ENCODE measurements around the gene CSRNP3.

The CSRNP3 gene

DNA sequence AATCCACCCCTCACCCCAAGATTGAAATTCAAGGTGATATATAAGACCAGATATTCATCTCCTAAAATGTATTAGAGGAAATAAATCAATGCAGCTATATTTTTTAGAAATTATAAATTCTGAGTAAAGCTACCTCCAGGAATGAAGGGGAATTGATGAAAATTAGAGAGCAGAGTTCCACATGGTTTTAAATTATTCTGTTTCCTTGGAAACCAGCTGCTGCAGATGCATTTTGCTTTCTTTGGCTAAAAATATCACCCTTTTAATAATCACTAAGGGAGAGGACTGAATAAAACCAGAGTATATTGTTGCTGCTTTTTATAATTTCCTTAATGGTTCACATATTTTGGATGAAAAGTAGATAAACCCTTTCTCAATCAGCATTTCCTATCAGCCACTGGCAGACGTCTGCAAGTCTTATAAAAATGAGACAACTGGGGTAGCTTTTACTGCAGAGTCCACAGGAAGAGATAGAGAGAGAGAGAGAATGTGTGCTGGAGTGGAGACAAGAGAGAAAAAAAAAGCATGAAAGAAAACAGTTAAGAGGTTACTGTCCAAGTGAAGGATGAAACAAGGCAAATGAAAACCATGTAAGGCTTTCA lies 2.0 kb downstream of the CSRNP3 start:
- DNase-seq: no peak

DNA sequence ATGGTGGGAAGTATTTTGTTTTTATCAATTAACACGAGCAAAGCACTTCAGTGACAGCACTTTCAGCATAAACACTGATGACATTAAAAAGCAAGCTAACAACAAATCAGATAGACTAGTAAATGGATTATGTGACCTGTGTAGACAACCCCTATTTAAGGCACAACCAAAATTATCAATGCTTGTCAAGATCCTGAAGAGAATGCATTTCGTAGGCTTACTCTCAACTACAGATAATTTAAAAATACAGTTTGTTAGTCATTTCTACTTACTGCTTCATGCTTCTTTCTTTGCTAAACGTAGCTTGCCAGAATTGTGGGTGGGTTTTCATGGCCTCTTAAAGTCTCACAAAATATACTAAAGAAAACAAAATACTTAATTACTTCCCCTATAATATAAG lies 3.4 kb downstream of the CSRNP3 start:
- DNase-seq: no peak

DNA sequence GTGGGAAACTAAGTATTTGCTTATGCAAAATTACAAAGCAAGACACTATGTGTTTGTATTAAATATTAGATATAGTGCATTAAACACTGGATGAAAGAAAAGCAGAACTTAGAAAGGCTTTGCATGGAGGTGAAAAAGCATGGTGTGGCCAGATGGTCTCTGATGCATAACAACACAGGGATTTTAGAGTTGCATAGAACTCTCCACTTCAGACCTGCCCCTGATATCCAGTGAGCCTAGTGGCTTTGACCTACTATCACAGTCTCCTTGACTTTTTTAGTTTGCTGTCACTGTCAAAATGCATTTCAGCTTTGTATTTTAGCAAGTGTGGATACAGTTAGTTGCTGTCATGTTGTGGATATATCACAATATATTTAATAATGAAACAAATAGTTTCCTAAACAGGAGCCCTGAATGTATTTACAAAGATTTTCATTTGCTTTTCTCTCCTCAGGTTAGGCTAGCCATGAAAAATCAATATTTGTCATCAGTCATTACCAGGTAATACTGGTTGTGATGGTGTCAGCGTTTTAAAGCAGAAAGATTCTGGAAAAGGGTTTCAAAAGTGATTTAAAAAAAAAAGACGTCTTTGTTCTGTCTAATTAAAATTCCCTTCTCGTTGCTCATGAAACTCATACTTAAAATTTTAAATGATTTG lies 5.2 kb downstream of the CSRNP3 start:
- no peak for DNase-seq

DNA sequence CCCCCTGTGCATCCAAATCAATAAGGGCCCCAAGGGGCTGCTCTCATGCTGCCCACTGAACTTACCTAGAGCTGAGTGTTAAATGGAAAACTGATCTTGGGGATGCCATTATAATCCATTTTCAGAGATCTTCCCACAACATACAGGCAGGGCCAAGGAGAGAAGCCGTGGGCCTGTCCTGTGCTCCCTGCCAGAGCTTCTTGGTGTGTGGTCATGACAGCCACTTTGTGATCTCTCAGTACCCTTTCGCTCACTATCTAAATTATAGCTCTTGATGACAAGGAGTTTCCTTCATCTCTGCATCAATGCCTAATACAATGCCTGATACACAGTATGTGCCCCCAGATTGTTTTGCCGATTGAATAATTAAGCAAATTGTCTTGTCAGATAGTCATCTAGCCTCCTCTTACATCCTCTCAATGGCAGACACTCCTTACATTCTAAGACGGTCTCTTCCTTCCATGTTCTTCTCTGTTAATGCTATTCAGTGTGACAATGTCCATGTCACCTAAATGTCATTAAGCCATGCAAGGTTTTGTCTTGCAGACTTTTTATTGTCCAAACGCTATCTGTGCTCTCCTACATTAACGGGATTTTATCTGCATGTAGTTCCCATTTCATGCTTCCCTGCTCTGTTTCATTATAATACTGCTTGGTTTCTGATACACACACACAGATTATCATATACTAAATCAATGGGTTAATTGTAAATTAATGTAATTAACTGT lies 5.9 kb downstream of the CSRNP3 start:
- no peak for DNase-seq

DNA sequence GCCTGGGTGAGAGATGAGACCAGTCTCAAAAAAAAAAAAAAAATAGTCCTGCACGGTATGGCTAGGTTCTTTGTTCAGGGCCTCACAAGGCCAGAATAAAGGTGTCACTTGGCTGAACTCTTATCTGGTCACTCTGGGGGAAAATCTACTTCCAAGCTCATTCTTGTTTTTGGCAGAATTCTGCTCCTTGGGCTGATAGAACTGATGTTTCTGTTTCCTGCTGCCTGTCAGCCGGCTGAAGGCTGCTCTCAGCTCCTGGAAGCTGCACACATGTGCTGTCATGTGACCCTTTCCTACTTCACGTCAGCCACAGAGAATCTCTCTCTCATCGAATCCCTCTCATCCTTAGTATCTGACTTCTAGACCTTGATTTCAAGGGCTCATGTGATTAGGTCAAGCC lies 10.4 kb downstream of the CSRNP3 start:
- no peak for DNase-seq

DNA sequence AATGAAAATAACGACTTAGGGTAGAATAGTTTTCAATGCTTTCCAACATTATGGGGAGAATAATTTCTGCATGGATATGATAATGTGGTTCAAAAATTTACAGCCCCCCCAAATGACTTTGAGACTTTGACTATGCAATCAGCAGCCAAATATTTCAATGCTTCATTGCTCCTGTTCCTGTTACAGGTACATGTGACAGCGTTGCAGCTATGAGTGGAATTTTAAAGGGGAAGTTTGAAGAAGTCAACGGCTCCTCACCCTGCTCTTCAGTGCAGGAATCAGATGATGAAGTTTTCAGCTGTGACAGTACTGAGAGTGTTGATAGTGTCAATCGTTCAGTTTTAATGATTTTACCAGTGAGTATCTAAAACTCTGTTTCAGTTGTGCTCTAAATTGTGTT lies 25.1 kb downstream of the CSRNP3 start:
- no peak for DNase-seq

DNA sequence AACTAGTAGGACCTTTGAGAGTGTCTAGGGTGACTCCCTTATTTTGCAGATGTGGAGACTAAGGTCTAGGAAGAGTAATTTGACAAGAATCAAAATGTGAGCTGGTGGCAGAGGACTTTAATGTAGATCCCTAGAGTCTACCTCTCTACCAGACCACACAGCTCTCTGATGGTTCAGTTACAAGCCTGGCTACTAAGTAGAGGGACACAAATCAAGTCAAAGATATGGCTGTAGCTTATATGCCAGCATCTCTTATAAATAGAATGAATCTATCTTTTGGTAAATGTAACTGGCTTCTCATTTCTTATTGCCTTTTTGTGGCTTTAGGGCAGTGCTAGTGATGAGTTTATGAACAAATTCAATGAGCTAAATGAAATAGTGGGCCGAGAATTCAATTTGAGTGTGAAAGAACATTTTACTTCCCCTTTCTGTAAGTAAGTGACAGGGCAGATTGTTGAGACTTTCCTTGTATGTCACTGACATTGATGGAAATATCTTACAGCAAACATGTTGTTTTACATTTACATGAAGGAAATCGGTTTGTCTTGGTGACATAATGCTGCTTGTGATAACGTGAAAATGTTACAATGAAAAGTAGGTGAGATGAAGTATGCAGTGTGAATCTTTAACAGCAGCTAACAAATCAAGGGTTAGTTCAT lies 28.3 kb downstream of the CSRNP3 start:
- DNase-seq: no peak

DNA sequence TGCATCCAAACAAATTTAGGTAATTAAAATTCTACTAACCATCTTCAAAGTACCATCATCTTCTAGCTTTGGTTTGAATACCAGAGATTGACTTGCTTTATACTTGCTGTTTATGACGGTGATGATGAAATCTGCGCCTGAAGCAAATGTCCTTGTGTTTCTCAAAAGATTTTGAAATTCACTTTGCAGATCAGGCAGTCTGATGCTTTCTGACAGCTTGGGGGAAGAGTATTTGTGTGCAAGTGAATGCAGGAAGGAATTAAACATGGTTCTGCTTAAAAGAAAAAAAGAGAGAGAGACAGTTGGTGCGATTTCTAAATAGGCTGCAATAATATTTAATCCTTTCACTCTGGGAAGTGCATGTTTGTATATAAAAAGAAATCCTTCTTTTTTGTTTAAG lies 29.6 kb downstream of the CSRNP3 start:
- no peak for DNase-seq

DNA sequence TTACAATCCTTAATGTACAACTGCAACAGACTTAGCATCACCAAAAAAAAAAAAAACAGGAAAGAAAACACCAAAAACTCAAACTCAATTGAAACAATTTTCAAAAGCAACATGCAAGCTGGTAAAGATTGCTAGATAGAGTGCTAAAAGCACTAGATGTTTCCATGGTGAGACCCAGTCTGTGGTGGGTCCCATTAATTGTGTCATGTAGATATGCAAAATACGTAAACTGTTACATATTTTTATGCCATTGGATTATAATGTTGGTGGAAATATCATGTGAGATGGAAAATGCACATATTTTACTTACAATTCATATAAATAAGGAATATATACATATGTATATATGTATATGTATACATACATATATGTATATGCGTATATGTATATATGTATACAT lies 30.5 kb downstream of the CSRNP3 start:
- DNase-seq: no peak

DNA sequence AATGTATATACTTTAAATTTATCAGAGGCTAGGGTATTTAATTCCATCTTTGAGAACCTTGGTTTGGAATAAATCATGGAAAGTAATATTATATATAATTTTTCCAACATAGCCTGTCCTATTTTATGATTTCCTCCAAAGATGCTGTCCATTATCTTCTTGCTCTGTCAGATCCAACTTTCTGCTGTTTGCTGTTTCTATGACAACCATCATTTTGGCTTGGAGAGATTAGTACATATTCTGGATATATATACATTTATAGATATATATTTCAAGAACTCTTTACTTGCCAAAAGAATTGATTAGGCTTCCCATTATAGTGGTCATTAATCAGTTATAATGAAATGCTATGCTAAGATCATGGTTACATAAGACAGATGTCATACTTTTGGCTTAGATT lies 31.3 kb downstream of the CSRNP3 start:
- DNase-seq: no peak

DNA sequence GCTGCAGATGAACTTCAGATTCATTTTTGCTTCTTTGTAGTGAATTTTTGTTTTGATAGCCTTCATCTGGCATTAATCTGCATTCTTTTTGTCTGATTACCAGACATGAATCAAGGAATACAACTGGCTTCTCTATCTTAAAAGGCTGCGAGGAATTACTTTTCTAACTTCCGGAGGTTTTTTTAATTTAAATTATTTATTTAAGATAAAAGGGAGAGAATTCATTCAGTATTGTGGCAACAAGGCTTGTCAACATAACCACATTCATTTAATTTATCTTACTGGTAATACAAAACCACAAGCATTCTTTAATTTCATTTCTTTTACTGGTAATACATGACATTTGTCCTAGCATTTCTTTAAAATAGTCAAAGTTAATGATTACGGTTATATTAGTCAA lies 36.0 kb downstream of the CSRNP3 start:
- DNase-seq: no peak

DNA sequence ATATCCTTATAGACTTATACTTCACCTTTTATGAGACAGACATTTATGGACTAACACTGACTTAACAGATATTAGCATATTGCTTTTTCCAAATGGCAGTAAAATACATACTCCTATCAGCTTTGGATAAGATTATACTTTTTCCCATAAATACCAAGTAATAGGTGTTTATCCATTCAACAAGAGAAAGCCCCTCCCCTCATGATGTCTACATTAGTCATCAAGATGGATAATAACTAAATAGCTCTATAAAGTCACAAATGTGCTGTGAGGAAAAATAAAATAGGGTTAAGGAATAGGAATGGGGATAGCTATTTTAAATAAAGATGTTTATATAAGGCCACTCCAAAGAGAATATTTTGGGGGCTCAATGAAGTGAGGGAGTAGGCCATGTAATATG lies 39.4 kb downstream of the CSRNP3 start:
- DNase-seq: no peak

DNA sequence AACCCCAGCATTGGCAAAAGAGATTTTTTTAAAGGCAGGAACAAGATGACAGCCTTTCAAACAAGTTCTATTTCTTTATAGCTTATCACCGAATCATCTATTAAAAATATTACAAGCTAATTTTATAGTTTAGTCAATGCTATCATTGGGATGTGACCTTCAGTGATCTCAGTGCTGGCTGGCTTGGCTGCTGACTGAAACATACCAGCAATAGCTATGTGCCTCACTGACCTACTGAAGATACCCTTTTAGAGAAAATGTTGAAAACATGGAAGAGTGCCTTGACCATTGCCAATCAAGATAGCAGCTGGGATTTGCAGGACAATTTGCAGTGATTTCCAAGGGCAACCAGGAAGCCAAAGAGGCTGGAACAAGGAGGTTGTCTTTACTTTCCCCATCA lies 44.0 kb downstream of the CSRNP3 start:
- DNase-seq: no peak

DNA sequence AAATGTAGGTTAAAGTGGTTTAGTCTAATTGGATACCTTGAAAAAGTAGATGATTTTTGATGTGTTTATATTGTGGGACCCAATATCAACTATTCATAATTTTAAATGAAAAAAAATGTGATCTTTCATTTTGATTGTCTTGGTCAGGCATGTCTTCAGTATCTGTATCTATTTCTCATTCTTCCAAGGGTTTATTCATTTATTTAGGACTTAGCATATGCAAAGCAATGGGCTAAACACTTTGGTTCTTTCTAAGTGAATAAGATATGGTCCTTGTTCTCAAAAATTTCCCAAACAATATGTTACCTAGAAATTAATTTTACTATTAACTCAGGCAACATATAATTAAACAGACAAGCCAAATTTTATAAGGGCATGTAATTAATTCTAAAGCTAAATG lies 49.1 kb downstream of the CSRNP3 start:
- no peak for DNase-seq

DNA sequence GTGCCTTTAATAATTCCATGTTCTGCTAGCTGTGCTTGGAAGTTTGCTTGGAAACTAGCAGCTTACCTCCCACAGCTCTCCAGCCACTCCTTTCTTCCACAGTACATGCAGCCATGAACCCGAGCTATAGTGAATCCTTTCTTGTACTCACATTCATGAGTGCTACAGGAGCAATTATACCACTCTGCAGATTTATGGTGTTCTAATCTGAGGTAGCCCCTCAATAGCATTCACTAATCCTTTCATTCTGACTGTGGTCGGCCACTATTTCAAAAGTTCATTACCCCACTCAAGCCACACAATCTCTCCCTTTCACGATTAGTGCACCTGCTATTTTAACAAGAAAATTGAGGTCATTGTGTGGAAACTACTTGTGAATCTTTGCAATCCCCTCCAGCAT lies 53.2 kb downstream of the CSRNP3 start:
- DNase-seq: no peak

DNA sequence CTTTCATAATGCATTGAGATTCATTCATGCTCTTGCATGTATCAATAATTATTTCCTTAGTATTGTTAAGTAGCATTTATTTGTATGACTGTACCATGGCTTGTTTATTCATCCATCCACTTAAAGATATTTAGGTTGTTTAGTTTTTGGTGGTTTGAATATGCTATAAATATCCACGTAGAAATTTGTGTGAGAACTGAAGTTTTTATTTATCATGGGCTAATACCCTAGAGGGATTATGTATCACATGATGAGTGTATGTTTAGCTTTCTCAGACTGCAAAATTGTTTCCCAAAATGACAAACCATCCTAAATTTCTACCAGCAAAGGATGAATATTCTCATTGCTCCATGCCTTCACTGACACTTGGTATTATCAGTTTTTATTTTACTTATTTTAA lies 55.2 kb downstream of the CSRNP3 start:
- no peak for DNase-seq

DNA sequence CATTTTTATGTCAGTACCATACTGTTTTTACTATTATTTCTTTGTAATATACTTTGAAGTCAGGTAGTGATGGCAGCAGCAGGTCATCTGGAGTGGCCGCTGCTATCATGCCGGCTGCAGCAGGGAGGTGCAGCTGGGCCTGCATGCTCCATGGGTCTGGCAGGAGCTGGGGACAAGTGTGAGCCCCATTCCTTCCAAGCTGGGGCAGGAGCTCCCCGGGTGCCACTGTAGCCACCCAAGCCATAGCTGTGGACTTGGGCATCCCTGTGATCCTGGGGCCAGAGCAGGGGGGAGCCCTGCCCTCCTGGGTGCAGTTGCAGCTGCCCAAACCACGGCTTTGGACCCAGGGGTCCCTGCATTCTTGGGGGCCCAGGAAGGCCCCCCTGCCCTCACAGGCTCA lies 59.2 kb downstream of the CSRNP3 start:
- no peak for DNase-seq

DNA sequence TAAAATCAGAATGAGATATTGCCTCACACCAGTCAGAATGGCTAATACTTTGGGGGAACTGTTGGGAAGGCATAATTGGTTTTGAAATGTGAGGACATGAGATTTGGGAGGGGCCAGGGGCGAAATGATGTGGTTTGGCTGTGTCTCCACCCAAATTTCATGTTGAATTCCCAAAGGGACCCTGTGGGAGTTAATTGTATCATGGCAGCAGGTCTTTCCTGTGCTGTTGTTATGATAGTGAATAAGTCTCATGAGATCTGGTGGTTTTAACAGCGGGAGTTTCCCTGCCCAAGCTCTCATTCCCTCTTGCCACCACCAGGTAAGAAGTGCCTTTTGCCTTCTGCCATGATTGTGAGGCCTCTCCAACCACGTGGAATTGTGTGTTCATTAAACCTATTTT lies 59.6 kb downstream of the CSRNP3 start:
- no peak for DNase-seq

DNA sequence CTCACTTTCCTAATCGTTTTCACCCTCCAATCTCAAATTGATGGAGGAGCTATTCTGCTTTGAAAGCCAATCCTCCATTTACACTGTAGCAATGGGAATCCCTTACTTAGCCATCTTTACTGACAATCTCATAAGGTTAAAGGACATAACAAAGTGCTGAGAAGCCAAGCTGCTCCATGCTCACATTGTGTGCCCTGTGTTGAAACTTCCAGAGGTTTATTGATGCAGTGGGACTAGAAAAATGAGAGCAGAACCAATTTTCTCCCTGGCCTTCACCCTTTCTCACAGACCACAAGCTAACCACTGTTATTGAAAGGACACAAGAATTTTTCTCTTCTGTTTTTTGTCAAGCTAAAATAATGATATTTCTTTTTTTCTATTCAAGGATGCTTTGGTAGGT lies 63.8 kb downstream of the CSRNP3 start:
- DNase-seq: no peak

DNA sequence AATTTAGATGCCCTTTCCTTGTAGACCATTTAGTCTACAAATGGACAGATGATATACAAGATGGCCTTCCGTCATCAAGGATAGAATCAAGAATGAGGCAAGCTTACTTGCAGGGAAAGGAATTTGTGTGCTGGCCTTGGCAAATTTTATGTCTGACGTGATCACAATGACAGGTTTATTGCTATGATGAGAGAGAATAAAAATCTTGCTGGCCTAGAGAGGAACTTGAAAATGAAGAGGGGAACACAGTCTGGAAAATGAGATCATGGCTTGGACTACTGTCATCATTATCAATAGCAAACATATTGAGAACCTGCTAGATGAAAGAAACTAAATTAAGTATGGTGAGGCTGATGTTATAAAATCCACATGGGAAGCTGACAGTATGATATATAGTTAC lies 66.0 kb downstream of the CSRNP3 start:
- no peak for DNase-seq

DNA sequence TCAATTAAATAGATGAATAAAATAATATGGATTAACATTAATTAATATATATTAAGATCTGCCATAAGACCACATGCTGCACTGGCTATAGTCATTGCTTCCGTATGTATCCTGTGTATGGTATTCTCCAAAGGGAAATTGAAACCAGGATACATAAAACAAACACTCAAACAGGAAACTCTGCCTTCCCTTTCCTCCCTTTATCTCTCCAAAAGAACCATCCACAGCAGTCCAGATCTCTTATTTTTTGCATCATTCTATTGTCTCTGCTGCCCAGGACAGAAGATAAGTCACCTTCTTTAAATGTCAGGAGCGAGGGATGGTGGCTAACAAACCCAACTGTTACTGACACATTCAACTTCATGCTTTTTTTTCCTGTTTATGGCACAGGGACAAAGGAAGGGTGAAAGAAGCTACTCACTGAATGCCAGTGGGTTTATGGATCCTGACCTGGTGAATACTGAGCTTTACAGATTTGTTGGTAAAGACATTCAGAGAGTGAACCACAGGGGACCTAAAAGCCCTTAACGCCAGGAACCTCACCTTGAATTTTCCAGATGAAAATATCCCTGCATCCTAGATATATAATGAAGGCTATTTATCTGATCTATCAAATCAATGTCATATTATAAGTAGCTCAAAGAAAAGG lies 67.5 kb downstream of the CSRNP3 start:
- DNase-seq: no peak

DNA sequence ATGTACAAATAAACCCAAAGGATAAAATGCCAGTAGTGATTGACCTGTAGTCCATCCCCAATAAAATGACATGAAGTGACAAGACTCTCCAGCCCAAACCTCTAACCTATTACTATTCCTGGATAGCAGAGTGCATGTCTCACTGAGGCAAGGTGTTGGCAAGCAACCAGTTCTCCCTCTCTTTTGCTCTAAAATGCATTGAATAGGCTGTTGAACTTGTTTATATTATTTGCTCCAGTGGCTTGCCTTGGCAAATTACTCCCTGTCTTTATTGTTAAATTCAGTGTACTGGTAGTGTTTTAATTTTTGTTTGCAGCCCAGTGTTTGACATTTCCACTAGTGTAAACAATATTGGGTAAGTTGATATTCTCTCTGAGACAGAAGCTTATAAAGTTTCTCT lies 70.5 kb downstream of the CSRNP3 start:
- no peak for DNase-seq

DNA sequence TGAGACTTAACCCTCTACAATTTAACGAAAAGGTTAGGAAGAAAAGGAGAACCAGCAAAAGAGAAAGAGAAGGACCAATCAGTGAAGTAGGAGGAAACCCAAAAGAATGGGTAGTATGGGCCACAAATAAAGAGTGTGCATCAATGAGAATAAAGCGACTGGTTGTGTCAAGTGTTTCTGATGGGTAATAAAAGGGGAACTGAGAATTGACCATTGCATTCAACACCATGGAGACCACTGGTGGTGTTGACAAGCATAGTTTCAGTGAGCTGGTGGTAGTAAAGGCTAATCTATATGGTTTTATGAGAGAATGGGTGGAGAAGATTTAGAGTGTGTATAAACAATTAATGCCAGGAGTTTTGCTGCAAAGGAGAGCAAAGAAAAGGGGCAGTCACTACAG lies 75.4 kb downstream of the CSRNP3 start:
- DNase-seq: no peak

DNA sequence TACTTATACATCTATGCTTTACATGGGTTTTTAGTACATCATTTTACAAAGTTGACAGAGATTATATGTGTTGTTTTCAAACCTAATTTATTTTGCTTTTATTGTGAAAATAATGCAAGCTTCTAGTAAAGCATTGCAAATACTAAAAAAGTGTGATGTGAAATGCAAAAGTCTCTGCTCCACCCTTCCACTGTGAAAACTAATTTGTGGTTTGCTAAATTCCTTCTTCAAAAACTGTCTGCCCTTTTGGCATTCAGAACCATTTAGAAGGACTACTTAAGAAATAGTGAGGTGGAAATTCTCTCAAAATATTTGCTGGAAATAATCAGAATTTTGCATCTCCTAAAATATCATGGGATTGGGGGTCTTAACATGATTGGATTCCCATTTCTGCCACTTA lies 78.4 kb downstream of the CSRNP3 start:
- no peak for DNase-seq

Data from kidney glomerular epithelial cell (primary cell).